Hematopoietic multipotent progenitor cell treated with erythropoietin and hydrocortisone succinate and interleukin-3 and kit ligand, for 8 days (in vitro differentiated cells): ENCODE results near the gene EEF1AKMT1.

Experiments
- DNase-seq: peaks from one replicate; pipeline ENCODE4 v3.0.0-alpha.2; 2015

The EEF1AKMT1 gene

DNA sequence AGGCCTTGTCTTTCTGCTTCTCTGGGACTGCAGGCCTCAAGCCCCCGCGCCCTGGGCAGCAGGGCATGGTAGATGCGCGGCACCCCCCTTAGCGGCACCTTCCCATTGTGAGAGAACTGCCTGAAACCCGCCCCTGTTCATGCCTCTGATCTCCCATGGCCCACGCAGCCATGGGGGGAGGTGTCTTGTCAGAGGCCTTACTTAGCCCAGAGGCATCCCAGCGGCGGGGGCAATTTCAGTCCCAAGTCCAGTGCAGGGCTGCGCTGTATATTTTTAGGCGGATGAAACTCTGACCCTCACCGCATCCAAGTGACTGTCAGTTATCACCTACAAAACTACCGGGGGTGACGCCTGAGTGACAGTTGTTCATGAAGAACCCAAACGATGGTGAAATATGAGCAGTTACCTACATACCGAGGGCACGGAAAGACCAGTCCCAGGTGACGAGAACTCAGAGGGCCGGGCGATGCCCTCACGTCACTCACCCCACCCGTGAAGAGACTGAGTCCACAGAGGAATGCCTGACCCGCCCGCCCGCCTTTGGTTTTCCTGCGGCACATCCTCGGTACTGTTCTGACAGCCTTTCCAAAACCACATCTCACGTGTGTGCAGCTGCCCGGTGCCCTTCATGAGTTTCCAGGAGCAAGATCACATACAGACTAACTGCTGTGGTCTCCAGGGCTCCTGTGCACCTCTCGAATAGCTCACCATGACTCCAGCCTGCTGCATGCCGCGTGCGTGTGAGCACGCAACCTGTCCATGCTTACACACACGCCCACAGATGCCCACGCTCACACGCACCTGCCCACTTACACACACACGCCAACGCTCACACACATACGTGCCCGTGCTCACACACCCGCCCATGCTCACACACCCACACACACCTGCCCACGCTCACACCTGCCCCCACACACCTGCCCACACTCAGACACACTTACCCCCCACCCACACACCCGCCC lies 55.9 kb downstream of the EEF1AKMT1 start:
- DNase-seq, result no peak

DNA sequence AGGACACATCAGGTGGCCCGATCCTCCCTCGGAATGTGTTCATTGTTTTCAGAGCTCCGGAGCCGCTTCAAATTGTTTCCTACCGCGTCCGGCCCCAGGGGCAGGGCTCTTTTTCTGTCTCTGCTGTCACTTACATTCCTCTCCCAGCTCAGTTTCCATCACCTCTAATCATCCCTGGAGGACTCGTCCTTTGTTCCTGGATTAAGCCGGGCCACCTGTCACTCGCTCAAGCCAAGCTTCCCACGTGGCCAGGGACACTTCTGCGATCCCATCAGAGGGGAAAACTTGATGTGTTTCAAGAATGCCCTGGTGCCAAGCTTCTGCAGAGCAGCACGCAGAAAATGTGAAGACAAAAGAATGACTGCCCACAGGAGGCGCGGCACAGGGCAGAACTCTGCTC lies 56.8 kb downstream of the EEF1AKMT1 start:
- DNase-seq, result no peak

DNA sequence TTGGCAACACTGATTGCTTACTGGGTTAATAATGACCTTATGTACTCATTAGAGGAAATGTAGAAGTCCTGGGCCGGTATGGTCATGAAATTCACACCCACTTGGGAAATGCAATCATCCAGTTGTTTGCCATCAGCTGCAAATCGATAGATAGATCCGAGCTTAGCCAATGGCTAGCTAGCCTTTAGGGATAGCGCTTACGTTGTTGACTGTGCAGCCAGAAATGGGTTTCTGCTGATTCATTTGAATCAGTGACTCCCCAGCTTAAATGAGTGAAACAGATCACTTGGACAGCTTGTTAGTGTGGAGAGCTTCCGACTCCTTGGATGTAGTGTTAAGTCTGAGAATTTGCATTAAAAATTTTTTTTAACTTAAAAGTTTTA lies 58.4 kb downstream of the EEF1AKMT1 start:
- DNase-seq, result no peak

DNA sequence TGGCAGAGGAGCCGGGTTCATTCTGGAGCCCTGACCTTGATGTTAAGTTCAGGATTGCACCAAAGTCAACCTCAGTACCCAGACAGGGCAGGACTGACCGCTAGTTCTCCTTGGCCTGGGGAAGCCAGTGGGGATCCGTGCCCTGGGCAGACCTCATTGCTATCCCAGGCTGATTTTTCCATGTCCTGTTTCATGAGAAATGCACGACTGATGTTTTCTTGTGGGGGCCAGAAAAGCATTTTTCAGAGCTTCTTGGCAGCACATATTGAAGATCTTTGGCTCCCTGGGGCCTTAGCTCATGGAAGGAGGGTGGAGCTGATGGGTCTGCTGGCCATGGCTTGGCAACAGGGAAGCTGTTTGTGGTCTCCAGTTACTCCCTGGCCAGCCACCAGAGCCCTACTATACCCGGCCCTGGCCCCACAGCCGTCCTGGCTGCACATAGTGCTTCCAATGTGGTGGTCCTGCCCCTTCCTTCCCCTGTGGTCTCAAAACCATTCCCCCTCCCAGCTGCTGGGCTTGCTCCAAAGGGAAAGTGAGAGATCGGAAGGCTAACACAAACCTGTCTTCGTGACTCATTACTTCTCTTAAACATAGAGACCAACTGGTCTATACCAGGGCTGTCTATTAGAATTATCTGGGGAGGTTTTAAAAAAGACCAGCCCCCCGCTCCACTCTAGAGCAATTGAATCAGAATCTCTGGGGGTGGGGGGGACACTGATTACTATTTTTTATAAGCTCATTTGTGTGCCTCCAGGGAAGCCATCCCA lies 59.0 kb downstream of the EEF1AKMT1 start:
- no peak for DNase-seq

DNA sequence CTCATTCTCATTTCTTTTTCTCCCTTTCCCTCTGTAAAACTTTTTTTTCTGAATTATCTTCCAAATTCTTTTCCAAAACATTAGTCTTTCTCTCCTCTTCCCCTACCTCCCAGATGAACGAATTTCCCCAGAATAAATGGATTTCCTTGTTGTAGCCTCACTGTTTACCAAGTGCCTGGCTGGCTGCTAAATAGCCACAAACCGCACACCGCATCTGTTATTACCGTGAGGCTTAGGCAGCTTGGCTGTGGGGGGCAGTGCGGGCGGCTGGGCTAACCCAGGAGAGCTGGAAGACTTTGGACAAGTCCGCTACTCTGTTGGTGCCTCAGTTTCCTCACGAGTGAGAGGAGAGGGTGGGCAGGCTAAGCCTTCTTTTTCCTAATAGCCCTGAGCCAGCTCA lies 59.6 kb downstream of the EEF1AKMT1 start:
- DNase-seq, result no peak

DNA sequence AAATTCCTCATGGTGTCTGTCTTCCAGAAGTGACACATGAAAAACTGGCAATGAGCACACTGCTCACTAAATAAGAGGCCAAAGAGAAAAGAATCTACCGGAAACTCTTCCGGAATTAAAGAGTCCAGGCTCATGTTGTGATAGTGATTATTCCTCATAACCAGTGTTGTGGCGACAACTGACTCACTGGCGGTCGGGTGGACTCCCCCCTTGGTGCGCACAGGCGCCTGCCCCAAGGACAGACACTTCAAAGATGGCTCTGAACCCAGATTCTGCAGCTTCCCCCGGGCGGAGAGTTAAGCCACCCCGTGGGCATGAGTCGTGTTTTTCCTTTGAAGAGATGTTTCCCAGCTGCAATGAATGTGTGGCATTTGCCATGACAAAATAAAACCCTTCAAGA lies 60.0 kb downstream of the EEF1AKMT1 start:
- no peak for DNase-seq

DNA sequence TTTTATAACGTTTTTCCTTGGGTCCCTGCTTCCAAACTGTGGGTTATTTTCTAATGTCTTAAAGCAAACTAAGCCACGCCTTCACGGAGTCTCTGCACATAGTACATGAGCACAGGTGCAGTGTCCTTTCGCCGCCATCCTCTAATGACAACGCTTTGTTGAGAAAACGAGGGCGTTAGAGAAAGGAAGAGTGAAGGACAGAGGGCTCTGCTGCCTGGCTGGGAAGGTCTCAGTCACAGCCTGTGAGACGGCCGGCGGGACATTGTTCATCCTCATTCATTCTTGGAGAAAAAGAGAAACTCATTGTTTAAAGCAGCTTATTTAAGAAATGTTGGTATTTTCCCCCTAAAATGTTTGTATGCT lies 60.8 kb downstream of the EEF1AKMT1 start:
- no peak for DNase-seq

DNA sequence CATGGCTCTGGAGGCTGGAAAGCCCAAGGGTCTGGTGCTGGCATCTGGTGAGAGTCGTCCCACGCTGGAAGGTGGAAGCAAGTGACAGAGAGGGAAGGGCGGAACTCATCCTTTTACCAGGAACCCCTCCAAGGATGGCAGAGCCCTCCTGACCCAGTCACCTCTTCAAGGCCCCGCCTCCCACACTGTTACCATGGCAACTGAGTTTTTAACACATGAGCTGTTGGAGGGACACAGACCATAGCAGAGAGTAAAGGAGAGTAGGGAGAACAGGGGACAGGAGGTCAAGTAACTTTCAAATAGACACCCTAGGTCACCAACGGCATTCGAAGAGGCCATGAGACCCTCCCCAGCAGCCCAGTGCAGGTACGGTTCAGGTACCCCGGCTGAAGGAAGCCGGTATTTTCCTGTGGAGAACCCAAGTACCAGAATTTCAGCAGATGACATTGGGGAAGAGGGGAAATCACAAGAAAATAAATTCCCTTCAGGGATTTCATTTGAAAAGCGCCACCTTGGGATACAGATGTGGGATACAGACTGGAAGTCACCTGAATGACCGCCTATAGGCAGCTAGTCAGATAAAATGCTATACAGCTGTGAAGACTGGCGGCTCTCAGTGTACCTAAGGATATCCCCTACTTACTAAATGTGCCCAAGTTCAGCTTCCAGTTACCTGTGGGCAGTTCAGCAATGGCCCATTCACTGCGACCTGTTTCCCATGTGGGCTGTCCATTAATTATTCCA lies 62.3 kb downstream of the EEF1AKMT1 start:
- peak; percentile 17 for DNase-seq

DNA sequence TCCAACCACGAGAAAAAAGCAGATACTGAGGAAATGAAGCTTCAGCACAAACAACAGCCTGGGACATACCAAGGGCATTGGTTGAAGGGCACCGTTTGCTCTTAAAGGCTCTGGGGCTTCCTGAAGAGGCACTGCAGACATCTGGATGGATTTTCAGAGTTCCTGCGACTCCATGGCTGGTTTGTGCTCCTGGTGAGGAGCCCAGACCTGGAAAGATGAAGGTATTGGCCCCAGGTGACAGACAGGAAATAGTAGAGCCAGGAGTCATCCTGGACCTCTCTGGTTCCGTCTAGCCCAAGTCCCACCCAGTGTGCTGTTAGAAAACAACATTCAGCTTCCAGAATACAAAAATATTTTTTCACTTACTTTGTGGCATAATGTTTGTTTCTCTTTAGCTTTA lies 64.0 kb downstream of the EEF1AKMT1 start:
- DNase-seq, result no peak

DNA sequence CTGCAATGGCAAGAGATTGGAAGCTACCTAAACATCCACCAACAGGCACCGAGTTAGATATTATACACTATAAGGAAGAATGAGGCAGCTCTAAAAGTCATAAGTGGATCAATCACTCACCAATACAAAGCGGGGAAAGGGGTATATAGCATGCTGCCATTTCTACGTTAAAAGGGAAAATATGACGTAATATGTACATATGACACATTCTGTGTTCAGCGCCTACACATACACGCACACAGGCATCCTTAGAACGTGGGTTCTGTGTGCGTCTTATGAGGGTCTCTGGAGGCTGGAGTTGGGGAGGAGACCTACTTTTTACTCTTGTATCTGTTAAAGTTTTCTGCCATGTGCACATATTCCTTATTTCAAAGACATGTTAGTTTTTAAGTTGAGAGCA lies 64.4 kb downstream of the EEF1AKMT1 start:
- no peak for DNase-seq

DNA sequence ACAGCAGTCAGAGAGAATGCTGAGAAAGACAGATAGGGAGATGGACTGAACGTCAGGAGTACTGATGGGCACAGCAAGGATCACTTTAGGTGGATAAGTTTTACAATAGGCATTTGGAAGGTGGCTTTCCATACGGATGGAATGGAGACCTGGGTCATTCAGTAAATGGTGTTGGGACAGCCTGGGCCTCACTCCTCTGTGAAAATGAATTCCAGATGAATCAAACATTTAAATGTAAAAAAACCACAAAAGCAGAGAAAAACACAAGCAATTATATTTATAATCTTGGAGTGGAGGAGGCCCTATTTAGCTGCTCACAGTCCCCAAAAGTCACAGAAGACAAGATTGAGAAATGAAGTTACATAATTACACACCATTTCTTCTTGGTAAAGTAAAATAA lies 65.5 kb downstream of the EEF1AKMT1 start:
- no peak for DNase-seq

DNA sequence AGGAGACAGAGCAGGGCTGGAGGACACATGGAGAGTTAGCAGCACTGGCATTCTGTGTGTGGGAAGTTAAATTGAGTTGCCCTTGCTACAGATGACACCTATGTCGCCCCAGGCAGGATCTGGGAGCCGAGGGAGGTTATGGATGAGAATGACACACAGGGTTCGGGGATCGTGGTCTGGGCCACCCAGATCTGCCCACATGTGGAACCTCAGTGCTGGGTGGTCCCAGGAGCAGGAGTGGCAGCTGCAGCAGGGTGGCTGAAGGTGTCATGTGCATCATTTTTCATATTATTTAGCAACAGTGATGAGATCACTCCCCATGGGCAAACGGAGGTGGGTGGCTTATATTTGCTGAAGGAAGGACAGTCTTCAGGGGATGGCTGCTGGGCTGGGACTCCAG lies 67.1 kb downstream of the EEF1AKMT1 start:
- DNase-seq, result no peak

DNA sequence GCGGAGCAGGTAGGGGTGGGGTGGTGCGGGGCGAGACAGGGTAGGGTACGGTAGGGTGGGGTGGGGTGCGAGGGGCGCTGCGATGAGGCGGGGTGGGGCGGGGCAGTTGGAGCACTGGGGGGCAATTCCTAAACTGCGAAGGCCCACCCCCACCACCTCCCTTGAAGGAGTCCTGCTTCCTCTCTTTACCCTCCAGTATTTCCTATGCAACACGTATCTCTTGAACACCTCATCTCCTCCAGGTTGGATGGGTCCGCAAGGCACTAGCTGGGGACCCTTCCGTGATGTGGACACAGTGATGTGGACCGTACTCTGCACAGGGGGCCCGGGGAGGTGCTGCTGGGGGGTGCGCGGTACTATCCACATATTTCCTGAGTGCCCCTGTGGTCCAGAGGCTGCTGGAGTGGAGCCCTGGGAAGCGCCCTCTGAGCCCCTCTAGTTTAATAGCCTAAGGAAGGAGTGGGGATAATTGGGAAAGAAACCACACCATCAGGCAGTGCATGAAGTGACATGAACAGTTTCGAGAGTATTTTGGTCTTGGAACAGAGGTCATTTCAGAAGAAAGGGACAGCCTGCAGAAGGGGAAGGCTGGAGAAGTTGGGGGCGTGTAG lies 69.2 kb downstream of the EEF1AKMT1 start:
- DNase-seq, result no peak

DNA sequence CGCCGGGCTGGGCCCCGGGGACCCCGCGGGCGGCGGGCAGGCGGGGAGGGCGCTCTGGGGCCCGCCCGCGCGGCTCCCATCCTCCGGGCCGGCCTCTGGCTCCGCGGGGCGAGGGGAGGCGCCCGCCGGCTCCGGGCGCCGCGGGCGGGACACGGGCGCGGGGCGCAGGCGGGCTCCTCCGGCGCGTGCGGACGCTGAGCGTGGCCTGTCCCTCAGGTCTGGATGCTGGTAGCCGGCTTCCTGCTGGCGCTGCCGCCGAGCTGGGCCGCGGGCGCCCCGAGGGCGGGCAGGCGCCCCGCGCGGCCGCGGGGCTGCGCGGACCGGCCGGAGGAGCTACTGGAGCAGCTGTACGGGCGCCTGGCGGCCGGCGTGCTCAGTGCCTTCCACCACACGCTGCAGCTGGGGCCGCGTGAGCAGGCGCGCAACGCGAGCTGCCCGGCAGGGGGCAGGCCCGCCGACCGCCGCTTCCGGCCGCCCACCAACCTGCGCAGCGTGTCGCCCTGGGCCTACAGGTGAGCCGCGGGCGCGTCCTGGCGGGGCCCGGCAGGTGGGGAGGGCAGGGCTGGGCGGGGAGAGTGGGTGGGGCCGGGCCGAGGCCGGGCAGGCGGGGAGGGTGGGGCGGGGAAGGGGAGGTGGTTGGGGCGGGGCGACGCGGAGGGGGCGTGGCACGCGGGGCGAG lies 69.8 kb downstream of the EEF1AKMT1 start:
- DNase-seq, result peak; percentile 66

DNA sequence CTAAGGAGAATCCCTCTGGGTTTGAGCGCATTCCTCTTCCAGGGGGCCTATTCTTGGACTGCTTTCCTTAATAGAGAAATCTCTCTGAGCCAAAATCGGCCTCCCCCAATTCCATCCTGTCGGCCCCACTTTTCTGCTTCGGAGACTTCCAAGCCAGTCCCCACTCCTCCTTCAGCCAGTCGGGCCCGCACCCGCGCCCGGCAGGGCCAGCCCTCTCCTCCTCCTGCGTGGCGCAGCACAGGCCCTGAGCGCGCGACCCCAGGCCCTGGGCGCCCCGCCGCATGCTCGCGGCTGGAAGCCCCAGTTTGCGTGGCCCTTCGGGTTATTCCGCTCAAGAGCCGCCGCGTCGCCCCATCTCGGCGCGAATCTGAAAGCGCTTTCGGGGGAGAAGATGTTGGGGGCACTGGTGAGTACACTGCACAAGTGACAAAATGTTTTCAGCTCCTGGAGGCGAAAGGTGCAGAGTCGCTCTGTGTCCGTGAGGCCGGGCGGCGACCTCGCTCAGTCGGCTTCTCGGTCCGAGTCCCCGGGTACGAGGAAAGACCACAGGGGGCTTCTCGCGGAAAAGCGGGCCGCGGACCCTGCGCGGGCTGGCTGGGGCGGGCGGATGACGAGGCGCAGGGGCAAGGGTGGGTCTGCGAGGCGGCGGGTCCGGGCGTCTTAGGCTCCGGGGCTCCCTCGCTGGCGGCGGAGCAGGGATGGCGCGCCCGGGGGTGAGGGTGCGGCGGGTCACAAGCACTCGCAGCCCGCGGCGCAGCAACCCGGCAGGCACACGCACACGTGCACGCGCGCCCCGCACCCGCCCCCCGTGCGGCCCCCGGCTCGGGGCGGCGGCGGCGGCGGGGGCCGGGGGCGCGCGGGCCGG lies 70.6 kb downstream of the EEF1AKMT1 start, which contains the start of gene IL17D:
IL17D (plus strand) TSS at position 785 of the 865 bp plus-strand sequence. CDS start 303 bp downstream, outside the sequence.
- no peak for DNase-seq

DNA sequence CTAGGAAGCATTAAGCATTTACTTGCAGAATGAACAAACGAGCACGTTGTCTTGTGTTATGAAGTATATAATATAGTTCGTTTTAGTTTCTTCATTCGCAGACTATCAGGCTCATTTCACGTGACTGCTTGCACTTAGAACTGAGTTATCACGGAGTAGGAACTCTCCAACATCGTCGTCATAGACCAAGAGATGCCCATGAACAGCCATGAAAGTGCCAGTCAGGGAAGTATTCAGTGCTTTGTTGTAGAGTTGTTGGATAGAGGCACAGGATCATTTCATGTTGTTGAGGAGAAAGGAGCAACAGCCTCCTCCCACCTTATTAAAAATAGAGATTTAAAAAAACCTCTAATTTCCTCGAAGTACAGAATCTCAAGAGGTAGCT lies 71.2 kb downstream of the EEF1AKMT1 start:
- peak; percentile 16 for DNase-seq

DNA sequence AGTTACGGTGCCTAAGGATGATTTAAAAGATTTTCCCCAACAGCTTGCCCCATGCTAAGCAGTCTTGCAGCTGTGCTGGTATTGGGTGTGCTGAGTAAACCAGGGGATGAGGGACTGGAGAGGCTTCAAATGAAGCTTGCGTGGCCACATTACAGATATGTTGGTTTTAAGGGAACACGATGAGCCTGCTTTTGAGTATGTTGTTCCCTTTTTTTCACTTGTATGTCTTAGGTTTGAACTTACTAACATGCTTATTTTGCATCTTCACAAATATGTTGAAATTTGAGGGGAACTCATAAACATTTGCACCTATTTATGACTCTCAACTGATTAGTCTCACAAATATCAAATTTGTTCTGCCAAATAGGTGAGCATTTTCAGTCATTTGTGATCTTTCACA lies 72.3 kb downstream of the EEF1AKMT1 start:
- no peak for DNase-seq

DNA sequence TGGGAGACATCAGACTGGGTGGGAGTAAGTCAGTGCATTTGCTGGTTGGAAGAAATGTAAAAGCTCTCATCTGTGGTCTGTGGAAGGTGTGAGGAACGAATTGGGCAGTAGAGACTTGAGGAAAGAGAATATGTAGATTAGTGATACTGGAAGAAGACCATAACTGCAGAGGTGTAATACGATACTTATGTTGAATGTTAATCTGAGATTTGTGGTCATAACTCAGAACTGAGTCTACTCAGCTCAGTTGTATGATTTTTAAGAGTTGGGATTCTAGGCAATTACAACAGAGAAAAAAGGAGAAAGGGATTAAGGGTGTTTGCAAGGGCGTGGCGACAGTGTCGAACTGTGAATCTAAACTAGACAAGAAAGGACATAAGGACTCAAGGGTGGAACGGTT lies 73.5 kb downstream of the EEF1AKMT1 start:
- no peak for DNase-seq

DNA sequence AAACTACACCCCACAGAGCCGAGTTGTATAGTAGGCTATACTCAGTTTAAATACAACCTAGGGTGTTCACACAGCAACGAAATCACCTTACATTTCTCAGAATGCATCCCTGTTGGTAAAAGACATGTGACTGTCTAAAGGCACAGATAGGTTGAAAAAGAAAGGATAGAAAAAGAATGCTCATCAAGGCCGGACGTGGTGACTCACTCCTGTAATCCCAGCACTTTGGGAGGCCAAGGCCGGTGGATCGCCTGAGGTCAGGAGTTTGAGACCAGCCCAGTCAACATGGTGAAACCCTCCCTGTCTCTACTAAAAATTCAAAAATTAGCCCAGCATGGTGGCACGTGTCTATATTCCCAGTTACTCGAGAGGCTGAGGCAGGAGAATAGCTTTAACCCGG lies 74.0 kb downstream of the EEF1AKMT1 start:
- DNase-seq, result no peak

DNA sequence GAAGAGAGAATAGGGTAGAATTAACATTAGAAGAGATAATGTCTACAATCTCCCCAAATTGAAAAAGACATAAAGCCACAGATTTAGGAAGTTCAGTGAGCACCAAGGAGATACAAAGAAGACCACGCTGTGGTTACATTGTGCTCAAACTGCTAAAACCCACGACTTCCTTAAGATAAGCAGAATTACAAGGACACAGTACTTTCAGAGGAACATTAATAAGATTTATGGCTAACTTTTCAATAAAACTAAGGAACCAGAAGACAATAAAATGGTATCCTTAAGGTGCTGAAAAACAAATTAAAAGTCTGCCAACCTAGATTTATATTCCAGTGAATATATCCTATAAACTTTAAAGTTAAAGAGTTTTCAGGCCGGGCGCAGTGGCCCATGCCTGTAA lies 77.7 kb downstream of the EEF1AKMT1 start:
- DNase-seq, result no peak

DNA sequence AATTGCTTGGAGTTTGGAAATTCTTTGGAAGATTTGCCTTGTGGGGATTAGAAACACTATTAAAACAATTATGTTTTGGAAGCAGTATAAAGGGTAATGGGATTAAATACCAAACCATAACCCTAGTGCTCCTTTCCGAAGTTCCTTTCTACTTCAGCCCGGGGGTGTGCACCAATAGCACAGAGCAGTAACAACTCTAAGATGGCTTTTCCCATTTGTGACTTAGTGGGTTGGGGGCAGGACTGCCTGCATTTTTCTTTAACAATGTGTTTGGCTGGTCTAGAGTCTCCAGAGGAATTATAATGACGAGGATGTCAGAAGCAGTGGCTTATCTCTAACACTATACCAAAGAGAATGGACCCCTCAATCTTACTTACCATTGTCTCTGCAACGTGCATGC lies 82.1 kb downstream of the EEF1AKMT1 start:
- DNase-seq, result no peak
